Medulla oblongata (tissue), 1 donor: Measurements from ENCODE around the gene OR5AR1.
"Not testable (repeated sequence)": the region's sequence is repeated elsewhere in the genome, so short reads cannot be mapped to it uniquely, and the experiment has no call there.

Experiments used
- DNase-seq: peaks from one replicate; pipeline ENCODE4 v3.0.0-alpha.2; 2015; ENCODE audit errors: extremely low spot score

Gene OR5AR1

GRCh38 chr11:56663386-56663785, at the start of gene OR5AR1:
OR5AR1 (plus strand) TSS chr11:56663686; CDS start chr11:56663686, 0 bp downstream.
- DNase-seq: no peak

- DNase-seq: peak; percentile 40
Measured at GRCh38 chr11:56624661-56625110, 38.8 kb upstream of the OR5AR1 start.

- DNase-seq: no peak
Measured at GRCh38 chr11:56625946-56626345, 37.5 kb upstream of the OR5AR1 start.

- DNase-seq: no peak
Measured at GRCh38 chr11:56632329-56632728, 31.2 kb upstream of the OR5AR1 start.

GRCh38 chr11:56636861-56637260, 26.6 kb upstream of the OR5AR1 start:
- no peak for DNase-seq

- no peak for DNase-seq
Measured at GRCh38 chr11:56637500-56637899, 26.0 kb upstream of the OR5AR1 start.

GRCh38 chr11:56642339-56642738, 21.1 kb upstream of the OR5AR1 start, which contains the start of gene OR5AP2:
OR5AP2 (minus strand) TSS chr11:56642439; CDS start chr11:56642439, 0 bp downstream.
- DNase-seq: no peak

- DNase-seq: no peak
Measured at GRCh38 chr11:56659755-56660154, 3.7 kb upstream of the OR5AR1 start.

- no peak for DNase-seq
Measured at GRCh38 chr11:56670984-56671383, 7.5 kb downstream of the OR5AR1 start.

GRCh38 chr11:56688554-56689100, 25.1 kb downstream of the OR5AR1 start:
- no peak for DNase-seq

- DNase-seq: not testable (repeated sequence)
Measured at GRCh38 chr11:56691179-56691578, 27.7 kb downstream of the OR5AR1 start.

GRCh38 chr11:56693428-56693827, 29.9 kb downstream of the OR5AR1 start:
- DNase-seq: no peak

GRCh38 chr11:56698795-56699194, 35.3 kb downstream of the OR5AR1 start, which contains the start of gene OR9G1:
OR9G1 (plus strand) TSS chr11:56699095; CDS start chr11:56700388, 1,293 bp downstream.
- DNase-seq: no peak

- no peak for DNase-seq
Measured at GRCh38 chr11:56700242-56700913, 36.9 kb downstream of the OR5AR1 start.

GRCh38 chr11:56700914-56701485, 37.5 kb downstream of the OR5AR1 start:
- DNase-seq: no peak

- DNase-seq: no peak
Measured at GRCh38 chr11:56705784-56706396, 42.4 kb downstream of the OR5AR1 start.

- DNase-seq: no peak
Measured at GRCh38 chr11:56706486-56706885, 43.0 kb downstream of the OR5AR1 start.

- DNase-seq: no peak
Measured at GRCh38 chr11:56714206-56714605, 50.7 kb downstream of the OR5AR1 start.
